SK-N-SH (cell line): ENCODE results near the gene MKX. TPM values are rescaled to one million over a fixed set of nuclear protein-coding genes. Genes with fewer than 3 reads are reported as not detected.
"Not testable (repeated sequence)": the region's sequence is repeated elsewhere in the genome, so short reads cannot be mapped to it uniquely, and the experiment has no call there.

ENCODE experiments used
- CTCF ChIA-PET: fragments of 300-600, 350-600 bp; formaldehyde crosslinking; extraction: SDS; loops from one replicate; lab custom pipeline; 2021; lab: Yijun Ruan, JAX
- POLR2A ChIA-PET: fragments of 350-600 bp; sonication (Branson Sonifier 250); formaldehyde crosslinking; extraction: SDS; loops from one replicate; lab custom pipeline; 2020; ENCODE audit warnings: antibody characterized with exemption, inconsistent platforms; lab: Yijun Ruan, JAX
- DNase-seq: peaks from one replicate; pipeline ENCODE4 v3.0.0; 2012
- H2AFZ ChIP-seq: fragments of 200-600 bp; sonication (generic); 2 replicates; pipeline ENCODE4 v1.8.1; 2016; ENCODE audit warnings: antibody characterized with exemption, mild to moderate bottlenecking, low read depth
- H3F3A ChIP-seq: fragments of 200-600 bp; sonication (generic); replicated peaks from 2 replicates; pipeline ENCODE3; 2016; ENCODE audit warnings: antibody characterized with exemption, mild to moderate bottlenecking; ENCODE audit not compliant: insufficient read depth
- H3K27ac ChIP-seq, 2 experiments: fragments of 200-500 bp in 1 of 2; fragments of 200-600 bp in 1 of 2; sonication (Bioruptor generic) in 1 of 2; sonication (generic), shearing (Covaris generic) in 1 of 2; 2 replicates each; pipeline versions ENCODE4 v1.5.1 to v1.6.1; 2014 to 2016; ENCODE audit warnings: low read depth in 2 of 2, inconsistent platforms in 1 of 2, low read length in 1 of 2, mild to moderate bottlenecking in 1 of 2, mixed read lengths in 1 of 2
- H3K27me3 ChIP-seq: fragments of 200-600 bp; sonication (generic), shearing (Covaris generic); 2 replicates; pipeline ENCODE4 v1.6.1; 2016; ENCODE audit warnings: mixed run types; ENCODE audit not compliant: insufficient read depth
- H3K36me3 ChIP-seq, 2 experiments: fragments of 200-500 bp in 1 of 2; fragments of 200-600 bp in 1 of 2; sonication (Bioruptor generic) in 1 of 2; sonication (generic) in 1 of 2; replicated peaks in 1 of 2; 2 replicates each; pipeline versions ENCODE3 to v1.5.1; 2014 to 2016; ENCODE audit warnings: low read length in 1 of 2, mild to moderate bottlenecking in 1 of 2; ENCODE audit not compliant: insufficient read depth in 2 of 2, control insufficient read depth in 1 of 2
- H3K4me1 ChIP-seq, 2 experiments: fragments of 200-500 bp in 1 of 2; fragments of 200-600 bp in 1 of 2; sonication (Bioruptor generic) in 1 of 2; sonication (generic), shearing (Covaris generic) in 1 of 2; 2 replicates each; pipeline versions ENCODE4 v1.5.1 to v1.6.1; 2014 to 2016; ENCODE audit warnings: low read depth in 1 of 2, low read length in 1 of 2, mixed run types in 1 of 2; ENCODE audit not compliant: insufficient read depth in 2 of 2, control insufficient read depth in 1 of 2
- H3K4me2 ChIP-seq: fragments of 200-600 bp; sonication (generic), shearing (Covaris generic); 2 replicates; pipeline ENCODE4 v1.6.1; 2017; ENCODE audit warnings: mixed run types
- H3K4me3 ChIP-seq, 2 experiments: fragments of 200-500 bp in 1 of 2; fragments of 200-600 bp in 1 of 2; sonication (Bioruptor generic) in 1 of 2; sonication (generic), shearing (Covaris generic) in 1 of 2; 2 replicates each; pipeline versions ENCODE4 v1.5.1 to v1.8.1; 2014 to 2016; ENCODE audit warnings: low read depth in 2 of 2, inconsistent platforms in 1 of 2, low read length in 1 of 2, mild to moderate bottlenecking in 1 of 2, mixed read lengths in 1 of 2, moderate library complexity in 1 of 2
- H3K79me2 ChIP-seq: fragments of 200-600 bp; sonication (generic); 2 replicates; pipeline ENCODE4 v1.8.1; 2017; ENCODE audit warnings: mild to moderate bottlenecking; ENCODE audit not compliant: insufficient read depth
- H3K9ac ChIP-seq: fragments of 200-600 bp; sonication (generic); 2 replicates; pipeline ENCODE4 v1.6.1; 2017; ENCODE audit warnings: mixed run types
- H3K9me2 ChIP-seq: fragments of 200-600 bp; sonication (generic); 2 replicates; pipeline ENCODE4 v1.6.1; 2017; ENCODE audit warnings: mixed run types
- H3K9me3 ChIP-seq: fragments of 200-600 bp; sonication (generic); 2 replicates; pipeline ENCODE4 v1.6.1; 2017; ENCODE audit warnings: mixed run types, mild to moderate bottlenecking, moderate library complexity
- H4K20me1 ChIP-seq: fragments of 200-600 bp; sonication (generic); 2 replicates; pipeline ENCODE4 v1.6.1; 2017; ENCODE audit warnings: mild to moderate bottlenecking, mixed run types; ENCODE audit not compliant: insufficient read depth
- CTCF ChIP-seq: fragments of 200-600 bp; sonication (generic); IDR thresholded peaks from 2 replicates; pipeline ENCODE4 v1.6.1; 2017; ENCODE audit warnings: antibody characterized with exemption, mild to moderate bottlenecking, moderate library complexity
- FOXJ3 ChIP-seq: sonication (generic); formaldehyde crosslinking; IDR thresholded peaks from 2 replicates; pipeline ENCODE4 v1.5.1; 2020; ENCODE audit warnings: mild to moderate bottlenecking, missing genetic modification reagents
- FOXM1 ChIP-seq: IDR thresholded peaks from 2 replicates; pipeline ENCODE4 v1.4.0; 2012; ENCODE audit warnings: low read depth, mild to moderate bottlenecking
- GABPA ChIP-seq: IDR thresholded peaks from 2 replicates; pipeline ENCODE4 v1.4.0; 2012; ENCODE audit warnings: low read depth, mild to moderate bottlenecking
- MEF2A ChIP-seq: IDR thresholded peaks from 2 replicates; pipeline ENCODE4 v1.4.0; 2012; ENCODE audit warnings: low read depth, borderline replicate concordance
- MXI1 ChIP-seq: IDR thresholded peaks from 2 replicates; pipeline ENCODE4 v1.6.1; 2012; ENCODE audit warnings: mild to moderate bottlenecking, low read depth, low read length, improper control_type of control experiment
- POLR2AphosphoS5 ChIP-seq: IDR thresholded peaks from 2 replicates; pipeline ENCODE4 v1.6.1; 2012; ENCODE audit warnings: low read depth, low read length
- RCOR1 ChIP-seq: fragments of 150-350 bp; IDR thresholded peaks from 2 replicates; pipeline ENCODE4 v1.6.1; 2017; ENCODE audit warnings: antibody characterized with exemption, low read length
- RXRA ChIP-seq: IDR thresholded peaks from 2 replicates; pipeline ENCODE4 v1.4.0; 2012; ENCODE audit warnings: low read depth, mild to moderate bottlenecking, borderline replicate concordance
- SMC3 ChIP-seq: IDR thresholded peaks from 2 replicates; pipeline ENCODE4 v1.6.1; 2012; ENCODE audit warnings: low read depth, low read length, improper control_type of control experiment
- TEAD4 ChIP-seq: IDR thresholded peaks from 2 replicates; pipeline ENCODE4 v1.4.0; 2012; ENCODE audit warnings: mild to moderate bottlenecking, borderline replicate concordance; ENCODE audit not compliant: insufficient read depth
- WGBS: methylation state at CpG from one replicate; pipeline ENCODE4 v1.1.6; 2017; ENCODE audit warnings: low lambda C conversion rate; 5-methylcytosine and 5-hydroxymethylcytosine counted together
- polyA plus RNA-seq, 3 experiments: library from polyadenylated mRNA; depleted of rRNA; stranded (reverse); fragments of >200 nt; gene quantifications; 2 replicates each; pipeline ENCODE4 v1.2.3, GENCODE V29; 2012
- TF ChIP-seq, protein P1 (sequence below): IDR thresholded peaks from 2 replicates; pipeline ENCODE4 v1.6.1; 2012; ENCODE audit warnings: mild to moderate bottlenecking, low read depth, low read length, moderate library complexity

MKX gene
- polyA plus RNA-seq, 1 of the 3 experiments (the other 2 are of a cell fraction), result not detected

DNA sequence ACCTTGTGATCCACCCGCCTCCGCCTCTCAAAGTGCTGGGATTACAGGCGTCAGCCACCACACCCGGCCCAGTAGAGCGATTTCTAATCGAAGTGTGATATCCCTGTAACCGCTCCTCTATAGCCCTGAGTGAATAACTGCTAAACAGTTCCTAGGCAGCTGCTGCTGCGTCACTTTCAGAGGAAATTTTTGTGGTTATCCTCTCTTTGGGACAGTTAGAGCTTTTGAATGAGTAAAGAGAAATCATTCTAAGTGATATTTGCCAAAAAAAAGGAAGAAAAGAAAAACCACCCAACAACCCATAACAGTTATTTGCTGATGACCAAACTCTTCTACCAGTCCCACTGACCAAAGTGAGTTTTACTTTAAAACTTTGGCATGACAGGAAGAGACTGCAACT is 59.9 kb downstream of the MKX start:
- DNase-seq, result no peak
- Histone ChIP-seq H3K36me3 (no peaks in the 10 kb centered on the region), H3F3A (no peaks in the 10 kb centered on the region)
- POLR2A ChIA-PET, result no interaction called here
- no peak for TF ChIP-seq MEF2A
- TF ChIP-seq TEAD4, result no peak
- no peak for TF ChIP-seq MXI1
- no peak for TF ChIP-seq RXRA
- no peak for TF ChIP-seq FOXJ3 (CRISPR knock-in tag)
- TF ChIP-seq, all 33 proteins: peak for 0
- no peak overlapping the region for H3K27ac ChIP-seq
- WGBS, result 6% methylated on average over 8 of the region's 8 CpGs
- no peaks in the 10 kb centered on the region for H3K4me1 ChIP-seq
- no peaks in the 10 kb centered on the region for H3K79me2 ChIP-seq
- no peak overlapping the region for H3K4me2 ChIP-seq
- no peak overlapping the region for H3K9ac ChIP-seq
- no peaks in the 10 kb centered on the region for H3K9me2 ChIP-seq
- H3K4me3 ChIP-seq, result no peak overlapping the region
- peaks cover 24% of the 10 kb centered on the region for H3K27me3 ChIP-seq
- H4K20me1 ChIP-seq, result no peaks in the 10 kb centered on the region
- no peak overlapping the region for H2AFZ ChIP-seq
- CTCF ChIA-PET, result interaction anchor here (0.6 kb wide), 1 partner anchor 36 kb away, joined by 6 read pairs; no protein-coding TSS in a partner anchor
- no peaks in the 10 kb centered on the region for H3K9me3 ChIP-seq

DNA sequence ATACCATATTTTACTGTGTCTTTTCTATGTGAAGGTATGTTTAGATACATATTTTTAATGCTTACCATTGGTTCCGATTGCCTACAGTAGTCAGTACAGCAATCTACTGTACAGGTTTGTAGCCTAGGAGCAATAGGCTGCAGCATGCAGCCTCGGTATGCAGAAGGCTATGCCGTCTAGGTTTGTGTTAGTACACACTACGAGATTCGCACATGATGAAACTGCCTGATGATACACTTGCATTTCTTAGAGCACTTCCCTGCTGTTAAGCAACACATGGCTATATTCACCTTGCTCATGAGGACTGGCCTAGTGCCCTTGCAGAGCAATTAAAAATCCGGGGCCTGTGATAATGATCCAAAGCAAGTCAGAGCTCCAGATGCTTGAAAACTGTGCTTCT is 62.4 kb downstream of the MKX start:
- ChIA-PET CTCF (no interaction called here), POLR2A (no interaction called here)
- no peak overlapping the region for H2AFZ ChIP-seq
- H3F3A ChIP-seq, result peaks cover 4% of the 10 kb centered on the region
- no peak overlapping the region for H3K27ac ChIP-seq
- H4K20me1 ChIP-seq, result no peaks in the 10 kb centered on the region
- H3K4me1 ChIP-seq, result no peaks in the 10 kb centered on the region
- 11% methylated on average over 6 of the region's 6 CpGs for WGBS
- H3K4me2 ChIP-seq, result no peak overlapping the region
- no peak for DNase-seq
- TF ChIP-seq GABPA (no peak), FOXM1 (no peak), POLR2AphosphoS5 (no peak), SMC3 (no peak), CTCF (no peak), RCOR1 (no peak)
- TF ChIP-seq, protein P1, sequence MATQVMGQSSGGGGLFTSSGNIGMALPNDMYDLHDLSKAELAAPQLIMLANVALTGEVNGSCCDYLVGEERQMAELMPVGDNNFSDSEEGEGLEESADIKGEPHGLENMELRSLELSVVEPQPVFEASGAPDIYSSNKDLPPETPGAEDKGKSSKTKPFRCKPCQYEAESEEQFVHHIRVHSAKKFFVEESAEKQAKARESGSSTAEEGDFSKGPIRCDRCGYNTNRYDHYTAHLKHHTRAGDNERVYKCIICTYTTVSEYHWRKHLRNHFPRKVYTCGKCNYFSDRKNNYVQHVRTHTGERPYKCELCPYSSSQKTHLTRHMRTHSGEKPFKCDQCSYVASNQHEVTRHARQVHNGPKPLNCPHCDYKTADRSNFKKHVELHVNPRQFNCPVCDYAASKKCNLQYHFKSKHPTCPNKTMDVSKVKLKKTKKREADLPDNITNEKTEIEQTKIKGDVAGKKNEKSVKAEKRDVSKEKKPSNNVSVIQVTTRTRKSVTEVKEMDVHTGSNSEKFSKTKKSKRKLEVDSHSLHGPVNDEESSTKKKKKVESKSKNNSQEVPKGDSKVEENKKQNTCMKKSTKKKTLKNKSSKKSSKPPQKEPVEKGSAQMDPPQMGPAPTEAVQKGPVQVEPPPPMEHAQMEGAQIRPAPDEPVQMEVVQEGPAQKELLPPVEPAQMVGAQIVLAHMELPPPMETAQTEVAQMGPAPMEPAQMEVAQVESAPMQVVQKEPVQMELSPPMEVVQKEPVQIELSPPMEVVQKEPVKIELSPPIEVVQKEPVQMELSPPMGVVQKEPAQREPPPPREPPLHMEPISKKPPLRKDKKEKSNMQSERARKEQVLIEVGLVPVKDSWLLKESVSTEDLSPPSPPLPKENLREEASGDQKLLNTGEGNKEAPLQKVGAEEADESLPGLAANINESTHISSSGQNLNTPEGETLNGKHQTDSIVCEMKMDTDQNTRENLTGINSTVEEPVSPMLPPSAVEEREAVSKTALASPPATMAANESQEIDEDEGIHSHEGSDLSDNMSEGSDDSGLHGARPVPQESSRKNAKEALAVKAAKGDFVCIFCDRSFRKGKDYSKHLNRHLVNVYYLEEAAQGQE, result no peak
- TF ChIP-seq, all 33 proteins: peak for 0
- Histone ChIP-seq H3K36me3 (no peaks in the 10 kb centered on the region), H3K79me2 (no peaks in the 10 kb centered on the region), H3K4me3 (no peak overlapping the region), H3K27me3 (peaks cover 34% of the 10 kb centered on the region), H3K9ac (no peak overlapping the region), H3K9me2 (no peaks in the 10 kb centered on the region), H3K9me3 (no peaks in the 10 kb centered on the region)

GRCh38 chr10:27681795-27682194 is 63.8 kb downstream of the MKX start:
- DNase-seq, H3K4me1 ChIP-seq, H3K36me3 ChIP-seq, H3F3A ChIP-seq, H2AFZ ChIP-seq, H4K20me1 ChIP-seq, H3K79me2 ChIP-seq, H3K4me2 ChIP-seq, POLR2A ChIA-PET, H3K9me3 ChIP-seq, H3K4me3 ChIP-seq, H3K9me2 ChIP-seq, H3K9ac ChIP-seq, H3K27ac ChIP-seq: not testable (repeated sequence)
- H3K27me3 ChIP-seq, result peaks cover 25% of the 10 kb centered on the region
- WGBS, result 39% methylated on average over 3 of the region's 3 CpGs
- CTCF ChIA-PET, result interaction anchor here (1.0 kb wide), 1 partner anchor 19 kb away, joined by 3 read pairs; no protein-coding TSS in a partner anchor
